Chondrocyte (in vitro differentiated cells): ENCODE measurements around the gene RIMBP2. TPM values are rescaled to one million over a fixed set of nuclear protein-coding genes. Genes with fewer than 3 reads are reported as not detected.

Experiments used
- DNase-seq: peaks from one replicate; pipeline ENCODE4 v3.0.0; 2021; ENCODE audit warnings: mixed read lengths, low spot score
- H3K27ac Mint-ChIP-seq: one replicate; pipeline ENCODE4 v1.8.0; 2021; ENCODE audit warnings: mild to moderate bottlenecking, moderate library complexity, mixed read lengths; ENCODE audit not compliant: unreplicated experiment
- H3K27me3 Mint-ChIP-seq: 2 replicates; pipeline ENCODE4 v1.8.0; 2021; ENCODE audit warnings: low read depth, mixed read lengths
- H3K36me3 Mint-ChIP-seq: 2 replicates; pipeline ENCODE4 v1.8.0; 2021; ENCODE audit warnings: low read depth, mixed read lengths
- H3K4me1 Mint-ChIP-seq: 2 replicates; pipeline ENCODE4 v1.8.0; 2021; ENCODE audit warnings: low read depth, mild to moderate bottlenecking, mixed read lengths
- H3K4me3 Mint-ChIP-seq: one replicate; pipeline ENCODE4 v1.8.0; 2021; ENCODE audit warnings: mild to moderate bottlenecking, moderate library complexity, mixed read lengths; ENCODE audit not compliant: unreplicated experiment
- H3K9me3 Mint-ChIP-seq: 2 replicates; pipeline ENCODE4 v1.8.0; 2021; ENCODE audit warnings: low read depth, mixed read lengths
- total RNA-seq: library from RNA; stranded (reverse); gene quantifications from 3 replicates; pipeline ENCODE4 v1.2.1, GENCODE V29; 2021
- TF ChIP-seq, protein P1 (sequence below): fragments of 200-600 bp; sonication (generic); IDR thresholded peaks from 2 replicates; pipeline ENCODE4 v1.5.0; 2021; ENCODE audit warnings: antibody characterized with exemption, mild to moderate bottlenecking, moderate library complexity

The RIMBP2 gene
- total RNA-seq, 1 donor from 2014 or later: 0.30 TPM

DNA sequence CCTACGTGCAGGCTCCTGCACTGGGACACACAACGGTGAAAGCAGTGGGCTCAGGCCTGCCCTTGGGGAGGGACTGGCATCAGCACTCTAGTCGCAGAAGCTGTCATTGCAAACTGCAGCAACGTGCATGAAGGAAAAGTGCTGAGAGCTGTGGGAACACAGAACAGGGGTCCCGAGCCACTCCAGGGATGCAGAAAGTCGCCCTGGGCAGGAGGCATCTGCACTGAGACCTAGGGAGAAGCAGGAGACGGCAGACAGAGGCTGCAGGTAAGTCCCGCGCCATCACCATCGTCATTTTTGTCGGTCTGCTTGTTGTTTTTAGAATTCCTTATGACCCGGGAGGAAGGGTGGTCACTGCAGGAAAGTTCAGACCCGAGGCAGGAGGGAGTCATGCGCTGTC is 21.6 kb upstream of the RIMBP2 start:
- H3K4me3 Mint-ChIP-seq: no peak overlapping the region
- no peaks in the 10 kb centered on the region for H3K4me1 Mint-ChIP-seq
- DNase-seq: no peak
- no peaks in the 10 kb centered on the region for H3K36me3 Mint-ChIP-seq
- peaks cover 36% of the 10 kb centered on the region for H3K27me3 Mint-ChIP-seq
- H3K9me3 Mint-ChIP-seq: no peaks in the 10 kb centered on the region
- no peak overlapping the region for H3K27ac Mint-ChIP-seq
- TF ChIP-seq, protein P1, sequence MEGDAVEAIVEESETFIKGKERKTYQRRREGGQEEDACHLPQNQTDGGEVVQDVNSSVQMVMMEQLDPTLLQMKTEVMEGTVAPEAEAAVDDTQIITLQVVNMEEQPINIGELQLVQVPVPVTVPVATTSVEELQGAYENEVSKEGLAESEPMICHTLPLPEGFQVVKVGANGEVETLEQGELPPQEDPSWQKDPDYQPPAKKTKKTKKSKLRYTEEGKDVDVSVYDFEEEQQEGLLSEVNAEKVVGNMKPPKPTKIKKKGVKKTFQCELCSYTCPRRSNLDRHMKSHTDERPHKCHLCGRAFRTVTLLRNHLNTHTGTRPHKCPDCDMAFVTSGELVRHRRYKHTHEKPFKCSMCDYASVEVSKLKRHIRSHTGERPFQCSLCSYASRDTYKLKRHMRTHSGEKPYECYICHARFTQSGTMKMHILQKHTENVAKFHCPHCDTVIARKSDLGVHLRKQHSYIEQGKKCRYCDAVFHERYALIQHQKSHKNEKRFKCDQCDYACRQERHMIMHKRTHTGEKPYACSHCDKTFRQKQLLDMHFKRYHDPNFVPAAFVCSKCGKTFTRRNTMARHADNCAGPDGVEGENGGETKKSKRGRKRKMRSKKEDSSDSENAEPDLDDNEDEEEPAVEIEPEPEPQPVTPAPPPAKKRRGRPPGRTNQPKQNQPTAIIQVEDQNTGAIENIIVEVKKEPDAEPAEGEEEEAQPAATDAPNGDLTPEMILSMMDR: no peak

DNA sequence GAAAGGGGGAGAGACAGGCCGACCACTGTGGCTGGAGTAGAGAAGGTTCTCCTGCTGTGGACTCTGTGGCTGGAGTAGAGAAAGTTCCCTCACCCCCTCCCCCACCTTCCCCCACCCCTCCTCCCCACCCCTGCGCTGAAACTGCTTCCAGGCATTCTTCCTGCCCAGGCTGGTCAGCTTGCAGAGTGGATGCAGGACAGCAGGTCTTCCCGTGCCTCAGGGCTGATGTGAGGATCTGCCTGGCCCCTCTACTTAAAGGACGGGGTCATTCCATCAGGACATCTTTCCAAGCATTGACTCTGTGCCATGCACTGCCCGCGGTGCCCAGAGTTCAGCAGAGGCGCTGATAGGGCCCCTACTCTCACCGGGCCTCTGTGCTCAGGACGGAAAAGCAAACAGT is 13.2 kb upstream of the RIMBP2 start:
- DNase-seq: no peak
- Mint-ChIP-seq H3K27me3 (peaks cover 13% of the 10 kb centered on the region), H3K4me1 (no peaks in the 10 kb centered on the region), H3K36me3 (no peaks in the 10 kb centered on the region), H3K27ac (no peak overlapping the region), H3K9me3 (peaks cover 20% of the 10 kb centered on the region), H3K4me3 (no peak overlapping the region)
- TF ChIP-seq, protein P1: no peak

DNA sequence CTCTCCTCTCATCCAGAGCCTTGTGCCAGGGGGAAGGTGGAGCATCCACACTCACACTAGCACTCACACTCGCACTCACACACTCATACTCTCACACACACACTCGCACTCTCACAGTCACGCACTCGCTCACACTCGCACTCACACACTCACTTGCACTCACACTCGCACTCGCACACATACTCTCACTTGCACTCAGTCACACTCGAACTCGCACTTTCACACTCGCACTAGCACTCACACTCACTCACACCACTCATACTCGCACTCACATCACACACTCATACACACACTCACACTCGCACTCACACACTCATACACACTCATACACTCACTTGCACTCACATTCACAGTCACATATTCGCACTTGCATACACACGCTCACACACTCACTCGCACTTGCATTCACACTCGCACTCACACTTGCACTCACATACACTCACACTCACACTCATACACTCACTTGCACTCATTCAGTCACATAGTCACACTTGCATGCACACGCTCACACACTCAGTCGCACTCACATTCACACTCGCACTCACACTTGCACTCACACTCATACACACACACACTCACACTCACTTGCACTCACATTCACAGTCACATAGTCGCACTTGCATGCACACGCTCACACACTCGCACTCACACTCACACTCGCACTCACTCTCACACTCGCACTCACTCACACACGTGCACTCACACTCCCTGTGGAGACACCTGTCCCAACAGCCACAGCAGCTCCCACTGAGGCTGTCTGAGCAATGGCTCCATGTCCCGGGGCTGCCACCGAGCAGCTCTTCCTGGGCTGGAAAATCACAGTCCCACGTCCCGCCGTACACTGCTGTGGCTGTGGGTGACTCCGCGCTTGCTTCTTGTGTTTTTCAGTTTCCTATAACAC is 12.3 kb upstream of the RIMBP2 start:
- DNase-seq: no peak
- TF ChIP-seq, protein P1: no peak
- H3K4me3 Mint-ChIP-seq: no peak overlapping the region

DNA sequence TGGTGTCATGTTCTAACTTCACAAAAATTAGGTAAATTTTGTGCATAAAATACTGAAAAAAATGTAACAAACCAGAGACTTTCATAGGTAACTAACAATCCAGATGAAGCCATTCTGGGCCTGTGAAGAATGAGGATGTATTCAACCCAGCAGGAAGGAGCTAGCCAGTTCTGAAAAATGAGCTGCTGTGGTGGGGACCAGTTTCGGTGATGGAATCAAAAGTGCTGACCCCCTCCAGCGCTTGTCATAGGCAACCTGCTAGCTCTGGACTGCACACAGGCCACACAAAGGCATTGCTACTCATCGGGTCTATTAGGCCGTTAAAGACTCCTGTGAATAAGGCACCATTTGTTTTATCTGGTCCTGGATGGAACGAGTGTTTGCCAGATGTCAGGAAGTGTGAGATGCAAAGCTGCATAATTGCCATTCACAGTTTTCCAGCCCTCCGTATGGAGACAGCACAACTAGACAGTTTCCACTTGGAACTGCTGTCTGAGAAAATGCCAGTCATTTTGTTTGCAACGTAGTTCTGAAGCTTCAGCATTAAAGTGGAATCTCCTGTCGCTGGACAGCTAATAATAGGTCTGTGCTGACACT is 3.3 kb upstream of the RIMBP2 start:
- Mint-ChIP-seq H3K4me3 (no peak overlapping the region), H3K27me3 (peaks cover 27% of the 10 kb centered on the region), H3K36me3 (peaks cover 5% of the 10 kb centered on the region), H3K9me3 (peaks cover 23% of the 10 kb centered on the region), H3K4me1 (peaks cover 18% of the 10 kb centered on the region), H3K27ac (no peak overlapping the region)
- no peak for DNase-seq
- TF ChIP-seq, protein P1: no peak

More for the DNA sequence above, 12.3 kb upstream of the RIMBP2 start:
- no peak overlapping the region for H3K27ac Mint-ChIP-seq
- peaks cover 29% of the 10 kb centered on the region for H3K9me3 Mint-ChIP-seq
- peaks cover 11% of the 10 kb centered on the region for H3K27me3 Mint-ChIP-seq
- H3K4me1 Mint-ChIP-seq: no peaks in the 10 kb centered on the region
- peaks cover 2% of the 10 kb centered on the region for H3K36me3 Mint-ChIP-seq

DNA sequence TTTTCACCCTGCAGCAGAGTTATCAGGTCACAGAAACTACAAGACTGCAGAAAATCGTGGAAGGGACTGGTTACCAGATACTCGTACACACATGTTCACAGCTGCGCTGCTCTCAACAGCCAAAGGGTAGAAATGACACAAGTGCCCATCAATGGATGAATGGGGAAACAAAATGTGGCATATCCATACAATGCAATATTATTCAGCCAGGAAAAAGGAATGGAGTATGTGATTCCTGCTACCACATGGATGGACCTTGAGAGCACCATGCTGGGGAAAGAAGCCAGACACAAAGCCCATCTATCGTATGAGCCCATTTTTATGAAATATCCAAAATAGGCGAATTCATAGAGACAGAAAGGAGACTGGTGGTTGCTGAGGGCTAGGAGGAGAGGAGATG is 1.7 kb upstream of the RIMBP2 start:
- Mint-ChIP-seq H3K27me3 (peaks cover 36% of the 10 kb centered on the region), H3K9me3 (peaks cover 8% of the 10 kb centered on the region), H3K4me1 (peaks cover 21% of the 10 kb centered on the region), H3K27ac (no peak overlapping the region), H3K4me3 (no peak overlapping the region), H3K36me3 (peaks cover 2% of the 10 kb centered on the region)
- TF ChIP-seq, protein P1: no peak
- no peak for DNase-seq
